Measurements from ENCODE around the gene PCK1.

PCK1 gene

GRCh38 chr20:57589728-57590484 is 29.0 kb downstream of the PCK1 start:
- DNase-seq: no peak

DNA sequence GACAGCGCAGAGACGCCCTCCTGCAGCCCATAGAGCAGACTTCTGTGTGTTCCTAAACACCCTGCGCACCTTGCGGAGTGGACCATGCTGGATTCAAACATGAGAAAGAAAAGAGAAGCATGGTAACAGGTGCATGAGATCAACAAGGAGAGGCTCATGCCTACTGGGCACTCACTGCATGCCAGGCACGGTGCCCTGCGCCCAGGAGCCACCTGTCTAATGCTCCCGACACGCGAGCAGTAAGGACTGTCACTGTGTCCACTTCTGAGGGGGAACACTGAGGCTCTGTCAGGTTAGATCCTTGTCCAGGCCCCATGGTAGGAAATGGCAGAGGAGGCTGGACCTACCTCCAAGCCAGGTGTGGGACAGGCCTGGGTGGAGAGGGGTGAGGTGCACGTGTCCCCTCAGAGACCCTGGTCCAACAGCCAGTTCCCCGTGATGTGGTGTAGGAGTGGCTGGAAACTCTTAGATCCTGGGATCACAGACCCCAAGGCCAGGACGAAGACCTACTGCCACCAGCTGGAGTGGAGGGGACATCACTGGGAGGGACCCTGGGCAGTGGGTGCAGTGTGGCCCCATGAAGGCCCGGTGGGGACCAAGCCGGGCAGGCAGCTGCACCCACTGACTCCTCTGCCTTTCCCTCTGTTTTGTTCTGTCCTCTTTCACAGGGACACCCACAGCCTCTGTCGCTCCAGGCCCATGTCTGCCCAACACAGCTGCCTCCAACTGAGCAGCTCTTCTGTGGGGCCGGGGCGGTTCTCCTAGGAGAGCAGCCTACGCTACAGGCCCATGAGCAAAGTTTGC is 29.8 kb downstream of the PCK1 start:
- DNase-seq: no peak

DNA sequence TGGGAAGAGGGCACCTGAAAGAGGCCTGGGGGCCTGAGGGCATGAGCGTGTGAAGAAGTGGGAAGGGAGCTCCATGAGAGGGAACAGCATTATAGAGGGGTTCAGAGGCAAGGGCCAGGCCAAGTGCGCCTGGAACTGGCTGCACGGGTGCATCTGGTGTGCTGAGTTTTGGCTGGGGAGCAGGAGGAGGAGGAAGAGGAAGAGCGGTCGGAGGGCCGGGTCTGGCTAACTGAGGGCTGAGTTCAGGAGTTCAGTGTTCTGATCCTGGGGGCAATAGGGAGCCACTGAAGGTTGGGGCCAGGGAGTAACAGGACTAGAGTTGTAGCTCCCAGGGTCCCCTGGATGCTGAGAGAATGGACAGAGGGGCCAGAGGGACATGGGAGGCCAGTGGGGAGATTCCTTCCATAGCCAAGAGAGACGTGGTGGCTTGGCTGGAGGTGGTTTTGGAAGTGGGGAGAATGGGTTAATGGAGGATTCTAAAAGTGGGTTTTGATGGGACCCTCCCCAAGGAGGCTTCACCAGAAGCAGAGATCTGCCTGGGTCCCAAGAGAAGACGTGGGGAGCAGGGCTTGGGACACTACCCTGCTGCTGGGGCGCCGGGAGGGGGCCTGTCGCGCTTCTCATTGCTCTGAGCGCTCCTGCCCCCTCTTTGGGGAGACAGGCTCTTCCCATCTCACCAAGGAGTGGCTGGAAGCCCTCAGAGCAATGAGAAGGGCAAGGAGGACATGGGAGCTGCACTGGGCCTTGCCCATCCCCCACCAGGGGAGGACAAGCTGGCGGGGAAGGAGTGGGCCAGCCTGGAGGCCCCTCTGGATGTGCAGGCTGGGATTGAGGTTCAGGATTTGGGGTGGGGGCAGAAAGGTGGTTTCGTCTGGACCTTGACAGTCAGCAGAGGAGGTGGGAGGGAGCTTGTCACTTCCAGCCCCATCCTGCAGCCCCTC is 30.6 kb downstream of the PCK1 start:
- no peak for DNase-seq

DNA sequence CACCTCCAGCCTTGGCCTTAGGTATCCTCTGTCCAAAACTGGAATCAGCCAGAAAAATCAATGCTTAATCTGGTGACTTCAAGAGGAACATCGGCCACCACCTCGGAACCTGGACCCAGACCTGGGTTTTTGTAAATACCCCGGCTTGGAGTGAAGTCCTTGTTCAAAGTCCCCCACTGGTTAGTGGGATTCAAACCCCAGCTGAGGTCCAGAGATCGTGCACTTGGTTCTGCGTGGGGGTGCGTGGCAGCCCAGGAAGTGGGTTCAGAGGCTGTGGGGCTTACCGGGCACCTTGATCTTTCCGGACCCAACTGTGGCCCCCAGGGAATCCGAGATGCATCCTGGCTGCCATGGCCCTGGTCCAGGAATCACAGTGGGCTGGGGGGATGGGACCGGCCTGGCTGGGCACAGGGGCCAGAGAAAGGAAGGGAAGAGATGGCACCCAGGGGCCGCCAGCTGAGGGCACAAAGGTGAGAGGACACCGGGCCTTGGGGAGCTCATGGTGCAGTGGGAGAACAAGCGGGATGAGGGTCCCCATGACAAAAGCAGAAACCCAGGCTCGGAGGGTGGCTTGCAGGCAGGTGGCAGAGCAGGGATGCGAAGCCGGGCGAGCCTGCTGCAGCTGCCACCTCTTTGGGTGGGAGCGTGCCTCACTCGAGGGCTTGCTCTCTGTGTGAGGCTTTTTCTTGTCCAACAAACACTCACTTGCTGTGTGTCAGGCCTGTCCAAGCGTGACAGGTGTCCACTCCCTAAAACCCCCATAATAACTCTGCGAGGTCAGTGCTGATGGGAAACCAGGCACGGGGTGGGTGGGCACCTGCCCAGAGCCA is 31.6 kb downstream of the PCK1 start:
- no peak for DNase-seq

DNA sequence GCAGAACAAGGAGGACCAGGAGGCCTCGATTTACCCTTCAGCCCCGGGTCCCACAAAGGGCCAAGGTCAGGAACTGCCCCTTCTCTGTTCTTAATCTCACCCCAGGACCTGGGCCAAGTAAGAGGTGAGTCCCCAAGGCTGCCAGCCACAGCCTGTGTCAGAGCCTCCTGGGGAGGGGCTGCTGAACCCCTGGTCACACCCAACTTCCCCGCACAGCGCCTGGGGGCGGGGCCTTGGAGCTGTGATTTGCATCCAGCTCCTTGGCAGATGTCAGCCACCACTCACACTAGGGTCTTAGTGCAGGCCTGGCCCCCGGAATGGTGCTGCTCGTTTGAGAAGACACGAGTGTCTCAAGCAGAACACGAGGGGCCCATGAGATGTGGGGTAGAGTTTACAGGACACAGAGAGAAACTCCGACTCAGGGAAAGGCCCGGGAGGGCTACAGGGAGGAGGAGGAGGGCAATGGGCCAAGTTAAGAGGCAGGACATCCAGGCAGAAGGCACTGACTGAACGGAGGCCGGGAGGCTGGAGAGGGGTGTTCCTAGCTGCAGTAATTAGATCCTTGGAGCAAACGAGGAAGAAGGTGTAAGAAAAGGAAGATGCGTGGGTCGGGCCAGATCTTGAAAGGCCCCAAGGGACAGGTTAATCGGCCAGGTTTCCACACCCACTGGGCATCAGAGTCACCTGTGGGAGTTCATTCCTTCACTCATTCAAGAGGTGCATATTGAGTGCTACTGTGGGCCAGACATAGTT is 32.4 kb downstream of the PCK1 start:
- no peak for DNase-seq

- DNase-seq: peak; percentile 4 to 26
These were observed 33.4 kb downstream of the PCK1 start for GRCh38 chr20:57594092-57594951.

- no peak for DNase-seq
These were observed 34.4 kb downstream of the PCK1 start for GRCh38 chr20:57595041-57596030.

DNA sequence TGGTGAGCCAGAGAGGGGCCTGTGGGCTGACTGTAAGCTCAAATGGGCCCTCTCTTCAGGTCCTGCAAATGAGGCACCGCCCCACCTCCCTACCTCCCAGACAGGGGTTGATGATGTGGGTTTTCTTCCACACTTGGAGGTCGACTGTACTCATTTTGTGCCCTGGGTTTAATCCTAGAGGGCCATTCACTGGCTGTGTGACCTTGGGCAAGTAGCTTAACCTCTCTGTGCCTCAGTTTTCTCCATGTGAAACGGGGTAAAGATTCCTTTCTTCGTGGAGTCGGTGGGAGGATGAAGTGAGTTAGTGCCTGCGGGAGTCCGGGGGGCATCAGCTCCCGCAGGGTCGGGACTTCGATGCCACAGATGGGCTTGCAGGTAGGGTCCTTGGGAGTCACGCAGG is 35.4 kb downstream of the PCK1 start:
- no peak for DNase-seq

DNA sequence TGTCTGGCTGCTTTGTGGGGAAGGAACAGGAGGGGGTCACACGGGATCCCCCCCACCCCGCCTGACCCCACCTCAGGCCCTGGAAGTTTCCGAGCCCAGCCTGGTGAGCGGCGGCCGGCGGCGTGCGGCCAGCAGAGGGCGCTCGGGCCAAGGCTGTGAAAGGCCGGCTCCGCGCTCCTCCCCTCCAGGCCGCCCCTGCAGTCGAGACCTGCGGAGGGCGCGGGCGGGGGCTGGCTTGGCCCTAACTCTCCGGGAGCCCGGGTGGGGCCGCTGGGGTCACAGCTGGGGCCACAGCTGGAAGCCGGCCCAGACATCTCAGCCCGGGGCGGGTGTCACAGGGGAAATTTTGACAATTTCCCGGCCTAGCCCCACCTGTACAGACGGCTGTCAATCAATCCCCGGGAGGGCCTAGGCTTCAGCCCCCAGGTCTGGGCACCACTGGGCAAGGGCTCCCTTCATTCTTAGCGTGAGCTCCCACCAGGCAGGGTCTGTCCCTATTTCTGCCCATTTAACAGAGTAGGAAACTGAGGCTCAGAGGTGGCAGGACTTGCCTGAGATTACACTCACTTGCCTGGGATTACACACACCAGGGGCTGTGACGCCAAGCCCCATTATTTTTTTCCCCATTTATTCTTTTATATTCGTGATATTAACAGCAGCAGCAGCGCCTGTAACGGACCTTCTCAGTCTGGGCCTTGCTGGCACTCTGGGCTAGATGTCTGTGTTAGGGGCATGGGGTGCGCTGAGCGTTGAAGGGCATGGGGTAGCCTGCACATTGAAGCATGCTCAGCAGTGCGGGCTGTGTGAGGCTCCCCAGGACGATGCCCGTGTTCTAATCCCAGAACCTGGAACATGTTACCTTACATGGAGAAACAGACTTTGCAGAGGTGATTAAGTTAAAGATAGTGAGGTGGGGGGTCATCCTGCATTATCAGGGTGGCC is 36.4 kb downstream of the PCK1 start:
- DNase-seq: peak; percentile 26 to 47

GRCh38 chr20:57598060-57598459 is 37.1 kb downstream of the PCK1 start:
- no peak for DNase-seq

- DNase-seq: no peak
These were observed 37.6 kb downstream of the PCK1 start for GRCh38 chr20:57598491-57598890.

DNA sequence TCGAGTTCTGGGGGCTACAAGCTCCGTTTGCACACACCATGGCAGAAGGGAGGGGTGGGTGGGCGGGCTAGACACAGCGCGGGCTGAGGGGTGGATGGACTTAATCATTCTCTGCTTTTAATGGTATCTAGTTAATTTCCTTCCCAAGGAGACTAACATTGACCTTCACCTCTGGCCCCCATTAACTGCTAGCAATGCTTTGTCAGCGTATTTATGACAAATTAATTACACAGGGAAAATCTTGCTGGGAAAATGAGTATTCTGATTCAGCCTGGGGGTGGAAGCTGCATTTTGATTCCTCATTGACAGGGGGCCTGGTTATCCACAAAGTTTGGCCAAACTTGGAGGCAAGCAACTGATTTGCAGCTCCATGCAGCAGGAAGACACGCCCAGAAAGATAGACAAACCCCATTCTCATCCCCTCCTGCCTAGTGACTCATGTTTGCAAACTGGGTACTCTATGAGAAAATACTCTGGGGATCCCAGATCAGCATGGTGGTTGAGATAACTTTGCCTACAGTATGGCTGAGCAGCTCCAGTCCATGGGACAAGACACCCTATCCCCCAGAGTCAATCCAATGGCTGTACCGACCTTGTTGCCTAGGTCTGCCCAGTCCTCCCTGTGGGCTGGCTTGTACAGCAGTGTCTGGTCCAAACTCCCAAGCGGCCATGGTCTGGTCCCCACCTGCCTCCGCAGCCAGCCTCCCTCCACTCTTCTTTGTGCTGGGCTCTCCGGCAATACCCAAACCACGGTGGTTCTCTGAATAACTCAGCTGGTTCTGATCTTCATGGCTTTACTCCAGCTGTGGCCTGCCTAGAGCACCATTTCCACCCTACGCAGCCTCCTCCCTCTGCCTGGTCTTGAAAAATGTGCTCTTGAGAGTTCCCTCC is 39.7 kb downstream of the PCK1 start:
- no peak for DNase-seq

- no peak for DNase-seq
These were observed 40.3 kb downstream of the PCK1 start for GRCh38 chr20:57601211-57601570.

- DNase-seq: no peak
These were observed 40.8 kb downstream of the PCK1 start for GRCh38 chr20:57601737-57602136.

GRCh38 chr20:57603120-57603519 is 42.2 kb downstream of the PCK1 start:
- DNase-seq: no peak

GRCh38 chr20:57605045-57605444 is 44.1 kb downstream of the PCK1 start:
- no peak for DNase-seq

DNA sequence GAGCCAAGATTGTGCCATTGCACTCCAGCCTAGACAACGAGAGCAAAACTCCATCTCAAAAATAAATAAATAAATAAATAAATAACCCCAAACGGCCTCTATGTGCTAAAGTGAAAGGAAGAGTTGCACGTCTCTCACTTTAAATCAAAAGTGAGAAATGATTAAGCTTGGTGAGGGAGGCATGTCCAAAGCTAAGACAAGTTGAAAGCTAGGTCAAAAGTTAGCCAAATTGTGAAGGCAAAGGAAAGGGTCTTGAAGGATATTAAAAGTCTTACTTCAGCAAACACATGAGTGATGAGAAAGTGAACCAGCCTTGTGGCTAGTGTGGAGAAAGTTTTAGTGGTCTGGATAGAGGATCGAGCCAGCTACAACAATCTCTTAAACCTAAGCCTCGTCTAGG is 45.0 kb downstream of the PCK1 start:
- DNase-seq: no peak

Measured in bone marrow (tissue), 2 donors.